Large intestine (tissue), 3 donors: Measurements from ENCODE around the gene CSNK1G1. TPM values are rescaled to one million over a fixed set of nuclear protein-coding genes. Genes with fewer than 3 reads are reported as not detected.

ENCODE experiments used
- DNase-seq, 2 donors: peaks; one replicate each; pipeline versions ENCODE4 v3.0.0 to v3.0.0-alpha.2; 2013
- H3K27ac ChIP-seq: one replicate; pipeline ENCODE4 v1.5.1; 2013; ENCODE audit warnings: low read length
- H3K27me3 ChIP-seq: 2 replicates; pipeline ENCODE4 v1.6.1; 2013; ENCODE audit warnings: low read length; ENCODE audit not compliant: control insufficient read depth, insufficient read depth
- H3K36me3 ChIP-seq: 2 replicates; pipeline ENCODE4 v1.6.1; 2013; ENCODE audit warnings: low read length; ENCODE audit not compliant: control insufficient read depth, insufficient read depth
- H3K4me1 ChIP-seq: one replicate; pipeline ENCODE4 v1.6.1; 2013; ENCODE audit warnings: low read length; ENCODE audit not compliant: control insufficient read depth, insufficient read depth
- H3K4me3 ChIP-seq: one replicate; pipeline ENCODE4 v1.5.1; 2013; ENCODE audit warnings: low read length
- H3K9me3 ChIP-seq: one replicate; pipeline ENCODE4 v1.6.1; 2013; ENCODE audit warnings: mild to moderate bottlenecking, low read depth, low read length, moderate library complexity; ENCODE audit not compliant: control insufficient read depth
- WGBS: methylation state at CpG from one replicate; pipeline ENCODE4 v1.1.5; 2013; ENCODE audit warnings: low lambda C conversion rate; ENCODE audit not compliant: insufficient coverage; 5-methylcytosine and 5-hydroxymethylcytosine counted together
- polyA plus RNA-seq: library from polyadenylated mRNA; unstranded; fragments of 120-200 nt; gene quantifications from one replicate; pipeline ENCODE4 v1.2.1, GENCODE V29; 2013

CSNK1G1 gene
- polyA plus RNA-seq, 1 donor: 11.9 TPM

GRCh38 chr15:64146885-64147681, 208.9 kb downstream of the CSNK1G1 start:
- Histone ChIP-seq H3K27ac (no peak overlapping the region), H3K36me3 (peaks cover 30% of the 10 kb centered on the region), H3K27me3 (peaks cover 11% of the 10 kb centered on the region), H3K4me1 (peaks cover 2% of the 10 kb centered on the region), H3K4me3 (no peak overlapping the region), H3K9me3 (no peaks in the 10 kb centered on the region)
- no peak for DNase-seq
- no CpG with 5 or more reads among the region's 26 CpGs for WGBS

DNA sequence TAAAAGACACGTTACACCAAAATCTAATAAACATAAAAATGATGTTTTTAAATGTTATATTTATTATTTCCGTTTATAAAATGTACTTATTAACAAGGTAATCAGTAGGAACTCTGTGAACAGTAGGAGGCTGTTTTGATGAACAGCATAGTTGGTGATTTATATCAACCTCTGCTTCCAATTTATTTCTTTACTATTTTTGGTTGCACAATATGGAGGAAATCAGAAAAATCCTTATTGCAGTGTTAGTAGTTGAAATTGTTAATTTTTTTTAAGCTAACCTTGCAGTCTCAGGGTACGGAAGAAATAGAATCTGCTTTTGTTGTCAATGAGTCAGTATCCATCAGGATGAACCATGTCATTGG, 209.5 kb downstream of the CSNK1G1 start:
- peaks cover 36% of the 10 kb centered on the region for H3K36me3 ChIP-seq
- H3K4me1 ChIP-seq: peaks cover 2% of the 10 kb centered on the region
- 94% methylated on average over 3 of the region's 3 CpGs for WGBS
- no peak for DNase-seq
- peaks cover 5% of the 10 kb centered on the region for H3K27me3 ChIP-seq
- no peak overlapping the region for H3K27ac ChIP-seq
- no peaks in the 10 kb centered on the region for H3K9me3 ChIP-seq
- H3K4me3 ChIP-seq: no peak overlapping the region

- Histone ChIP-seq H3K27me3 (peaks cover 2% of the 10 kb centered on the region), H3K4me3 (no peak overlapping the region), H3K36me3 (peaks cover 41% of the 10 kb centered on the region), H3K4me1 (peaks cover 2% of the 10 kb centered on the region), H3K27ac (no peak overlapping the region), H3K9me3 (no peaks in the 10 kb centered on the region)
- DNase-seq: no peak
- WGBS: no CpG with 5 or more reads among the region's 6 CpGs
These were observed 209.9 kb downstream of the CSNK1G1 start for GRCh38 chr15:64146041-64146440.

DNA sequence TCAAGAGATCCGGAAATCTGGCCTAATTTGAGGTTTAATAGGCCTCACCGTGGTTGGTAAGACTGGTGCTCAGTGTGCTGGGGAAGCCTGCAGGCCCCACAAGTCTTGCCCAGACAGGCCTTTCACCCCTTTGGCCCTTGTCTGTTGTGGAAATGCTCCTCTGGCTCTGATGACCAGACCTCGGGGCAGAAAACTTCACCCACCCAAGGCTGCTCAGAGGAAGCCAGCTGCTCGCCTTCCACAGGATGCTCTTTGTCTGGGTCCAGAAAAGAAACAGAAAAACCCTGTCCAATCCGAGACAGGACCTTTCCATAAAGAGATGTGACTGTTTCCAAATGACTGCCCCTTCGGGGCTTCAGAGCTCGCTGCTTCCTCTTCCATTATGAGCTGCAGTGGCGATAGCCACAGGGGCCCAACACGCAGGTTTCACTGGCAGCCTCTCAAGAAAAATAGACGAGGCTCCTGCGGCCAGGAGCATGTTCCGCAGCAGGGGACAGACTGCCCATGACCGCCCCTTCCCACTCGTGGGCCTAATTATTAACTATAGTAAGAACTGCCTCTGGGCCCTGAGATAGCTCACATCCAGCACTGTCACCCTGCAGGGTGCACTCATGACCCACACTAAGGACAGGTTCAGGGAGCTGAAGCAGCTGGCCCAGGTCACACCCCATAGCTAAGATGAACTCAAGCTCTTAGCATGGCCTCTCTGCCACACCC, 211.2 kb downstream of the CSNK1G1 start:
- H3K4me3 ChIP-seq: no peak overlapping the region
- H3K27ac ChIP-seq: no peak overlapping the region
- no peaks in the 10 kb centered on the region for H3K9me3 ChIP-seq
- no peaks in the 10 kb centered on the region for H3K27me3 ChIP-seq
- no peak for DNase-seq
- no CpG with 5 or more reads among the region's 14 CpGs for WGBS
- H3K36me3 ChIP-seq: peaks cover 46% of the 10 kb centered on the region
- peaks cover 2% of the 10 kb centered on the region for H3K4me1 ChIP-seq

GRCh38 chr15:64144192-64144564, 211.8 kb downstream of the CSNK1G1 start:
- H3K4me3 ChIP-seq: no peak overlapping the region
- H3K9me3 ChIP-seq: no peaks in the 10 kb centered on the region
- no peak overlapping the region for H3K27ac ChIP-seq
- H3K36me3 ChIP-seq: peaks cover 46% of the 10 kb centered on the region
- DNase-seq: no peak
- peaks cover 2% of the 10 kb centered on the region for H3K4me1 ChIP-seq
- WGBS: no CpG with 5 or more reads among the region's 8 CpGs
- H3K27me3 ChIP-seq: no peaks in the 10 kb centered on the region

- peaks cover 52% of the 10 kb centered on the region for H3K36me3 ChIP-seq
- H3K4me3 ChIP-seq: no peak overlapping the region
- DNase-seq: no peak
- no CpG with 5 or more reads among the region's 6 CpGs for WGBS
- H3K9me3 ChIP-seq: no peaks in the 10 kb centered on the region
- no peak overlapping the region for H3K27ac ChIP-seq
- H3K27me3 ChIP-seq: no peaks in the 10 kb centered on the region
- H3K4me1 ChIP-seq: peaks cover 2% of the 10 kb centered on the region
These were observed 212.7 kb downstream of the CSNK1G1 start for GRCh38 chr15:64143276-64143675.

- peaks cover 65% of the 10 kb centered on the region for H3K36me3 ChIP-seq
- no peaks in the 10 kb centered on the region for H3K4me1 ChIP-seq
- no peak overlapping the region for H3K27ac ChIP-seq
- no CpG with 5 or more reads among the region's 8 CpGs for WGBS
- no peak for DNase-seq
- no peaks in the 10 kb centered on the region for H3K27me3 ChIP-seq
- no peaks in the 10 kb centered on the region for H3K9me3 ChIP-seq
- no peak overlapping the region for H3K4me3 ChIP-seq
These were observed 214.0 kb downstream of the CSNK1G1 start for GRCh38 chr15:64141798-64142512.

GRCh38 chr15:64138331-64138941, 217.5 kb downstream of the CSNK1G1 start:
- Histone ChIP-seq H3K9me3 (no peaks in the 10 kb centered on the region), H3K4me3 (no peak overlapping the region), H3K4me1 (no peaks in the 10 kb centered on the region), H3K36me3 (peaks cover 76% of the 10 kb centered on the region), H3K27me3 (no peaks in the 10 kb centered on the region), H3K27ac (no peak overlapping the region)
- no CpG with 5 or more reads among the region's 4 CpGs for WGBS
- no peak for DNase-seq

- no peak for DNase-seq
- no peaks in the 10 kb centered on the region for H3K9me3 ChIP-seq
- no CpG with 5 or more reads among the region's 8 CpGs for WGBS
- H3K36me3 ChIP-seq: peaks cover 74% of the 10 kb centered on the region
- no peak overlapping the region for H3K4me3 ChIP-seq
- no peak overlapping the region for H3K27ac ChIP-seq
- H3K27me3 ChIP-seq: no peaks in the 10 kb centered on the region
- no peaks in the 10 kb centered on the region for H3K4me1 ChIP-seq
These were observed 218.6 kb downstream of the CSNK1G1 start for GRCh38 chr15:64137226-64137833.

GRCh38 chr15:64136347-64136746, 219.6 kb downstream of the CSNK1G1 start:
- no CpG with 5 or more reads among the region's 7 CpGs for WGBS
- H3K27me3 ChIP-seq: no peaks in the 10 kb centered on the region

More at GRCh38 chr15:64136347-64136746, 219.6 kb downstream of the CSNK1G1 start:
- H3K9me3 ChIP-seq: no peaks in the 10 kb centered on the region
- H3K36me3 ChIP-seq: peaks cover 74% of the 10 kb centered on the region
- no peak for DNase-seq
- no peaks in the 10 kb centered on the region for H3K4me1 ChIP-seq
- H3K4me3 ChIP-seq: no peak overlapping the region
- no peak overlapping the region for H3K27ac ChIP-seq
